IPS-15b (cell line): ENCODE measurements around the gene ULK4.

Experiments
- H3K27me3 ChIP-seq: one replicate; pipeline ENCODE4 v1.6.1; 2013; ENCODE audit warnings: low read length; ENCODE audit not compliant: control insufficient read depth, insufficient read depth
- H3K36me3 ChIP-seq: one replicate; pipeline ENCODE4 v1.6.1; 2013; ENCODE audit warnings: low read length; ENCODE audit not compliant: control insufficient read depth, insufficient read depth
- H3K4me1 ChIP-seq: one replicate; pipeline ENCODE4 v1.6.1; 2013; ENCODE audit warnings: mild to moderate bottlenecking, low read length; ENCODE audit not compliant: control insufficient read depth, insufficient read depth
- H3K4me3 ChIP-seq: one replicate; pipeline ENCODE4 v1.5.1; 2013; ENCODE audit warnings: low read depth, low read length
- H3K9ac ChIP-seq: one replicate; pipeline ENCODE4 v1.6.1; 2013; ENCODE audit warnings: low read depth, mild to moderate bottlenecking, low read length
- H3K9me3 ChIP-seq: one replicate; pipeline ENCODE4 v1.6.1; 2013; ENCODE audit warnings: mild to moderate bottlenecking, low read length; ENCODE audit not compliant: control insufficient read depth, insufficient read depth

The ULK4 gene

GRCh38 chr3:41249318-41249717 lies 712.6 kb downstream of the ULK4 start:
- H3K4me1 ChIP-seq = no peaks in the 10 kb centered on the region
- no peaks in the 10 kb centered on the region for H3K27me3 ChIP-seq
- H3K9me3 ChIP-seq = no peaks in the 10 kb centered on the region
- H3K36me3 ChIP-seq = no peaks in the 10 kb centered on the region
- no peak overlapping the region for H3K9ac ChIP-seq
- H3K4me3 ChIP-seq = no peak overlapping the region

- H3K4me3 ChIP-seq = no peak overlapping the region
- no peak overlapping the region for H3K9ac ChIP-seq
- no peaks in the 10 kb centered on the region for H3K36me3 ChIP-seq
- no peaks in the 10 kb centered on the region for H3K27me3 ChIP-seq
- no peaks in the 10 kb centered on the region for H3K4me1 ChIP-seq
- no peaks in the 10 kb centered on the region for H3K9me3 ChIP-seq
Observed at GRCh38 chr3:41248525-41248924, 713.4 kb downstream of the ULK4 start.

- H3K4me1 ChIP-seq = no peaks in the 10 kb centered on the region
- no peaks in the 10 kb centered on the region for H3K9me3 ChIP-seq
- H3K4me3 ChIP-seq = no peak overlapping the region
- no peaks in the 10 kb centered on the region for H3K27me3 ChIP-seq
- H3K9ac ChIP-seq = no peak overlapping the region
- H3K36me3 ChIP-seq = no peaks in the 10 kb centered on the region
Observed at GRCh38 chr3:41247055-41248004, 714.6 kb downstream of the ULK4 start.

- Histone ChIP-seq H3K4me3 (no peak overlapping the region), H3K4me1 (no peaks in the 10 kb centered on the region), H3K27me3 (no peaks in the 10 kb centered on the region), H3K36me3 (no peaks in the 10 kb centered on the region), H3K9me3 (no peaks in the 10 kb centered on the region), H3K9ac (no peak overlapping the region)
Observed at GRCh38 chr3:41244620-41245336, 717.1 kb downstream of the ULK4 start.

- Histone ChIP-seq H3K36me3 (peaks cover 8% of the 10 kb centered on the region), H3K9me3 (no peaks in the 10 kb centered on the region), H3K4me1 (no peaks in the 10 kb centered on the region), H3K27me3 (no peaks in the 10 kb centered on the region), H3K4me3 (no peak overlapping the region), H3K9ac (no peak overlapping the region)
Observed at GRCh38 chr3:41243183-41243582, 718.7 kb downstream of the ULK4 start.

GRCh38 chr3:41241800-41242571 lies 719.9 kb downstream of the ULK4 start:
- Histone ChIP-seq H3K4me1 (peaks cover 2% of the 10 kb centered on the region), H3K36me3 (peaks cover 12% of the 10 kb centered on the region), H3K9me3 (no peaks in the 10 kb centered on the region), H3K27me3 (no peaks in the 10 kb centered on the region), H3K9ac (no peak overlapping the region), H3K4me3 (no peak overlapping the region)

GRCh38 chr3:41241161-41241560 lies 720.7 kb downstream of the ULK4 start:
- Histone ChIP-seq H3K4me3 (no peak overlapping the region), H3K36me3 (peaks cover 16% of the 10 kb centered on the region)

GRCh38 chr3:41239587-41239986 lies 722.3 kb downstream of the ULK4 start:
- Histone ChIP-seq H3K9me3 (no peaks in the 10 kb centered on the region), H3K4me3 (no peak overlapping the region), H3K27me3 (no peaks in the 10 kb centered on the region), H3K9ac (no peak overlapping the region), H3K4me1 (peaks cover 20% of the 10 kb centered on the region), H3K36me3 (peaks cover 17% of the 10 kb centered on the region)

More at GRCh38 chr3:41241161-41241560, 720.7 kb downstream of the ULK4 start:
- Histone ChIP-seq H3K9ac (no peak overlapping the region), H3K27me3 (no peaks in the 10 kb centered on the region), H3K4me1 (peaks cover 9% of the 10 kb centered on the region), H3K9me3 (no peaks in the 10 kb centered on the region)

- Histone ChIP-seq H3K9ac (no peak overlapping the region), H3K9me3 (no peaks in the 10 kb centered on the region), H3K4me1 (peaks cover 20% of the 10 kb centered on the region), H3K36me3 (peaks cover 33% of the 10 kb centered on the region), H3K27me3 (no peaks in the 10 kb centered on the region), H3K4me3 (no peak overlapping the region)
Observed at GRCh38 chr3:41237907-41238306, 724.0 kb downstream of the ULK4 start.

- Histone ChIP-seq H3K36me3 (peaks cover 33% of the 10 kb centered on the region), H3K4me1 (peaks cover 20% of the 10 kb centered on the region), H3K27me3 (no peaks in the 10 kb centered on the region), H3K9ac (no peak overlapping the region), H3K4me3 (no peak overlapping the region), H3K9me3 (no peaks in the 10 kb centered on the region)
Observed at GRCh38 chr3:41236228-41236627, 725.7 kb downstream of the ULK4 start.

- Histone ChIP-seq H3K4me1 (peaks cover 20% of the 10 kb centered on the region), H3K36me3 (peaks cover 33% of the 10 kb centered on the region), H3K9ac (no peak overlapping the region), H3K4me3 (no peak overlapping the region), H3K27me3 (no peaks in the 10 kb centered on the region), H3K9me3 (no peaks in the 10 kb centered on the region)
Observed at GRCh38 chr3:41234823-41235721, 726.8 kb downstream of the ULK4 start.
